NCI-H2029 treated with DMSO at 0.1 percent for 48 hours (cell line): ENCODE measurements around the gene GCNT2.
"Not testable (repeated sequence)": the region's sequence is repeated elsewhere in the genome, so short reads cannot be mapped to it uniquely, and the experiment has no call there.

ENCODE experiments used
- DNase-seq: peaks from one replicate; lab custom pipeline; 2025; lab: John Stamatoyannopoulos, UW

The GCNT2 gene

GRCh38 chr6:10662207-10662606 lies 141.1 kb downstream of the GCNT2 start:
- DNase-seq: no peak

GRCh38 chr6:10662742-10663141 lies 141.6 kb downstream of the GCNT2 start:
- no peak for DNase-seq

DNA sequence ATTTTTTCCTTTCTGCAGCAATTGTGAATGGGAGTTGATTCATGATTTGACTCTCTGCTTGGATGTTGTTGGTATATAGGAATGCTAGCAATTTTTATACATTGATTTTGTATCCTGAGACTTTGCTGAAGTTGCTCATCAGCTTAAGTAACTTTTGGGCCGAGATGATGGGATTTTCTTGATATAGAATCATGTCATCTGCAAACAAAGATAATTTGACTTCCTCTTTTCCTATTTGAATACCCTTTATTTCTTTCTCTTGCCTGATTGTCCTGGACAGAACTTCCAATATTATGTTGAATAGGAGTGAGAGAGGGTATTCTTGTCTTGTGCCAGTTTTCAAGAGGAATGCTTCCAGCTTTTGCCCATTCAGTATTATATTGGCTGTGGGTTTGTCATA lies 144.4 kb downstream of the GCNT2 start:
- DNase-seq: not testable (repeated sequence)

GRCh38 chr6:10668126-10668917 lies 147.2 kb downstream of the GCNT2 start:
- no peak for DNase-seq

DNA sequence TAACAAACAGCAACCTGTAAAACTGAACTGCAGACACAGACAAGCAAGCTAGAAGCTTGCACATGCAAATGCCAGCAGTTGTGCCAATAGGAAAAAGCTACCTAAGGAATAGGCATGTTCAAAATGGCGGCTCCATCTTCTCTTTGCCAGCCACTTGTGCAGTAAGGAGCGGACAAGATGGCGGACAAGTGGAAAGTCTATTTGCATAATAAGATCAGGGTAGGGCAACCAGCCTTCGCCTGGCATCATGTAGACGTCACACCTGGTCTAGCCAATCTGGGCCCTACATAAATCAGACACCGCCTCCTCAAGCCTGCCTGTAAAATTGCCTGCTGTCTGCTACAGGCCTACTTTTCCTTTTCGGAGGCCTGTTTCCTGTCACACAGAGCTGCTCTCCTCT lies 155.3 kb downstream of the GCNT2 start:
- no peak for DNase-seq

DNA sequence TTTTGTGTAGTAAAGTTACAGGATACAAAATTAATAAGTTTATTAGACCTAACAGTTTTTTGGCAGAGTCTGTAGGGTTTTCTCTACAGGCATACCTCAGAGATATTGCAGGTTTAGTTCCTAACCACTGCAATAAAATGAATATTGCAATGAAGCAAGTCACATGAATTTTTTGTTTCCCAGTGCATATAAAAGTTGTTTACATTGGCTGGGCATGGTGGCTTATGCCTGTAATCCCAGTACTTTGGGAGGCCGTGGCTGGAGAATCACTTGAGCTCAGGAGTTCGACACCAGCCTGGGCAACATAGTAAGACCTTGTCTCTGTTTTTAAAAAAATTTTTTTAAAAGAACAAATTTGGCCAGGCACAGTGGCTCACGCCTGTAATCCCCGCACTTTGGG lies 157.3 kb downstream of the GCNT2 start:
- DNase-seq: no peak
